Astrocyte of the hippocampus (primary cell): ENCODE measurements around the gene CAAP1.
"Not testable (repeated sequence)": the region's sequence is repeated elsewhere in the genome, so short reads cannot be mapped to it uniquely, and the experiment has no call there.

ENCODE experiments used
- DNase-seq: peaks from one replicate; pipeline ENCODE4 v3.0.0; 2011; ENCODE audit warnings: low read depth, low spot score

Gene CAAP1

DNA sequence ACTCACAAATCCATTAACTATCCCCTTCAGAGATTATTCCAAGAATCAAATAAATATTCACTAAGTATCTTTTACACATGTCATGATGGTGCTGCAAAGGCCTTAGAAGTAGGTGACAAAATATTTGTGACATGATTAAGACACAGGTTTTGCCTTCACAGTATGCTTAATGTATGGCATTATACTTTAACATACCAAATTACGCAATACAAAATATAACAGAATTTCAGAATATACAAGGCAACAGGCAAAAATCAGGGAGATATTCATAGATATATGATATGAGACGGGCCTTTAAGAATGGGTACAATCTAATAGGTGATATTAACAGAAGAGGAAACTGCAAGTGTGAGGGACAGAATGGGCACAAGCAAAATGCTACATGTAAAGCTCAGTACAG, 41.6 kb downstream of the CAAP1 start:
- no peak for DNase-seq

DNA sequence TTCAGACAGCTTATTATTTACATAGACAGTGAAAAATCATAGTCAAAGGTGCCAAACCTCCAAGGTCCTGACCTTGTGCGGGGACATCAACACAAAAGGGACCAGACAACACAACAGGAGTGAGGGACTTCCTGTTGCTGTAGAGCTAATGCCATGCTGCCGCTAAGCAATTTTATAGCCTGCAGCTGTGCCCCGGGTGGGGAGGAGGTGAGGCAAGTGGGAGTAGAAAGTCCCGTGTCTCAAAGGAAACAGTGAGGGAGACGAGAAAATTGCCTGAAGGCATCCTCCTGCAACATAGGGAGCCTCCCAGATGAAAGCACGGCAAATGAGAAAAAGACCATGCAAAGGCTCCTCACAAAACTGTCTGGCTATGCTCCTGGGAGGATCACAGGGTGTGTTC, 58.8 kb downstream of the CAAP1 start:
- no peak for DNase-seq

DNA sequence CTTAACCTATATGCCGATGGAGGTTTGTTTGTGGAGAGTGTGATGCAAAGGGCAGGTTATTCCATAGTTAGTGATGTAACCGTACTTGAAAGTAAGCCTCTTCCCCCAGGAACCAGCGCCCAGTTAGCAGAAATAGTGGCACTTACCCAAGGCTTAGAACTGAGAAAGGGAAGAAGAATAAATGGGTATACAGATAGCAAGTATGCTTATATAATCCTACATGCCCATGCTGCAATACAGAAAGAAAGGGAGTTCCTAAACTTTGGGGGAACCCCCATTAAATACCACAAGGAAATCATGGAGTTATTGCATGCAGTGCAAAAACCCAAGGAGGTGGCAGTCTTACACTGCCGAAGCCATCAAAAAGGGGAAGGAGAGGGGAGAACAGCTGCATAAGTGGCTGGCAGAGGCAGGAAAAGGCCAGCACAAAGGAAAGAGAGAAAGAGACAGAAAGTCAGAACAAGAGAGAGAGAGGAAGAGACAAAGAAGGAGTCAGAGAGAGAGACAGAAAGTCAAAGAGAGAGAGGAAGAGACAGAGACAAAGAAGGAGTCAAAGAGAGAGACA, 64.1 kb downstream of the CAAP1 start:
- not testable (repeated sequence) for DNase-seq

DNA sequence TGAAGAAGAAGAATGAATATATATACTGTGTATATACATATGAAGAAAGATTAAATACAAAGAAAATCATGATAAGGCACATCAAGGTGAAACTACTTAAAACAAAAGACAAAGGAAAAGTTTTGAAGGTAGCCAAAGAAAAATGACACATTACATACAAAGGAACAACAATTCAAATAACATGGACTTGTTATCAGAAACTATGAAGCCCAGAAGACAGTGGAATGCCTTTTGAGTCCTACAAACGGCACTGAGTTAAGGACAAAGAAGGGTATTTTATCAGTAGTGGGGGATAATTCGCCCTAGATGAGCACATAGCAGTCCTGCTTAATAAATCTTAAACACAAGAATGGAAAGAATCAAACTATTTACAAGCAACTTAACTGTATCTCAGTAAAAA, 77.8 kb downstream of the CAAP1 start:
- DNase-seq: no peak

DNA sequence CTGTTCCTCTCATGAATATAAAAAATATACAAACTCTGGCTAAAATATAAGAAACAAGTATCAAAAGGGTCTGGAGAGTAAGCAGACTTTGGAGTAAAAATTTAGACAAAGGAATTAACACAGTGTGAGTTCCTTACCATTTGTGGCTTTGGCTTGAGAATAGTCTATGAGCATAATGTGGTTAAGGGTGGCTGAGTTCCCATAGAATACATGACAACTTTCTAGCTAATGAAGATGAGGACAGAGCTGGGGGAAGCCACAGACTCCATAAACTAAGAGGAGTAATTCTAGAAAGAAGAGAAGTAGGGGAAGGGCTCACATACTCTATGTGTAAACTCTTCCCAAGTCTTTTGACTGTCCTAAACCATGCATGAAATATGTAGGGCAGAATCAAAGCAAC, 79.4 kb downstream of the CAAP1 start:
- peak; percentile 70 for DNase-seq

DNA sequence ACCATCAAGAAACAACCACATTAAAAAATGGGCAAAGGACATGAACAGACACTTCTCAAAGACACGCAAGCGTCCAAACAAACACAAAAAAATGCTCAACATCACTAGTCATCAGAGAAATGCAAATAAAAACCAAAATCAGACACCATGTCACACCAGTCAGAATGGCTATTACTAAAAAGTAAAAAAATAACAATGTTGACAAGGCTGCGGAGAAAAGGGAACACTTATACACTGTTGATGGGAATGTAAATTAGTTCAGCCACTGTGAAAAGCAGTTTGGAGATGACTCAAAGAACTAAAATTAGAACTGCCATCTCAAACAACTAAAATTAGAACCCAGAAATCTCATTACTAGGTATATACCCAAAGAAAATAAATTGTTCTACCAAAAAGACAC, 80.4 kb downstream of the CAAP1 start:
- DNase-seq: peak; percentile 5

DNA sequence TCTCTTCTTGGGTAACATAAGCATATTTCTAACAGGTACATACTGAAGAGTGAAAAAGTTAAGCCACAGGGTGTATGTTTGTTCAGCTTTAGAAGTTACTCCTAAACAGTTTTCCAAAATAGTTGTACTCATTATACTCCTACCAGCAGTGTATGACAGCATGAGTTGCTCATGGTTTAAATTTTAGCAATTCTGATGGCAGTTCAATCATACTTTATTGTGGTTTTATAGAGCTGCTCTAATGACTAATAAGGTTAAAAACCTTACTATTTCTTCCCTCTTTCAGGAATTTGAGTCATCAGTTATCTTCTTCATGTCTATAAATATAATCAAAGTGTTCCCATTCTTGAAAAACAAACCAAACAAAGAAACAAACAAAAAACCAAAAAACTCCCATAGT, 81.5 kb downstream of the CAAP1 start:
- DNase-seq: no peak

DNA sequence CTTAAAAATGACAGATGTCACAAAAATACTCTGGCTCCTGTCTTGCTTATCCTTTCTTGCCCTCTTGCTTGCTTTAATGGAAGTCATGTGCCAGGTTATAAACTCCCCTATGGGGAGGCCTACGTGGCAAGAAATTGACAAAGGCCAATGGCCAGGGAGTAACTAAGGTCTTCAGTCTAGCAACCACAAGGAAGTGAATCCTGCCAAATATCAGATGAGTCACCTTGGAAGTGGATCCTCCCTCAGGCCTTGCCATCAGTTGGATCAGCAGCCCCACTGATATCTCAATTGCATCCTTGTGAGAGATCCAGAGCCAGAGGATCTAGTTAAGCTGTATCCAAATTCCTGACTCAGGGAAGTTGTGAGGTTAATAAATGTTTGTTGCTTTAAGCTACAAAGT, 82.8 kb downstream of the CAAP1 start:
- peak; percentile 43 for DNase-seq

DNA sequence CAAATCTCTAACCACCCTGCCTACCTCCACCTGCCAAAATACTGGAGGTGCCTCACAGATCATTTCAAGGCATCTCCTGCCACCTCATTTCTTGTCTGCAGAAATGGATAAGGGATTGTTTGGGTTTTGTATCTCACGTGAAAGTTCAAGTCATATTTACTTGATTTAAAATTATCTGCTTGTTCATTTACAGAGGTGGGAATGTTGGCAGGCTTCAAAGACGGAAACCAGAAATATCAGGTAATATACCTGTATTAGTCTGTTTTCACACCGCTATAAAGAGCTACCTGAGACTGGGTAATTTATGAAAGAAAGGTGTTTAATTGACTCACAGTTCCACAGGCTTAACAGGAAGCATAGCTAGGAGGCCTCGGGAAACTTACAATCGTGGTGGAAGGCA, 85.4 kb downstream of the CAAP1 start:
- no peak for DNase-seq

DNA sequence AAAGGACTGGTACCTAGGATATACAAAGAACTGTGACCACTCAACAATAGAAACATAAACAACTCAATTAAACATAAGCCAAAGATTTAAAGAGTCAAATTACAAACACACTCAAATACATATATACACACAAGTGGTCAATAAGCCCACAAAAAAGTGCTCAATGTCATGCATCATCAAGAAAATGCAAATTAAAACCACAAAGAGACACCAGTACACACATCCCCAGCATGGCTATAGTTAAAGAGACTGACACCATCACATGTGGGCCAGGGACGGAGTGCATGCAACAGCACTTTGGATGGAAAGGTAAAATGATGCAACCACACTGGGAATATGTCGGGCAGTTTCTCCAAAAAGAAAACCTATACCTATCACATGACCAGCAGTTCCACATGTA, 89.7 kb downstream of the CAAP1 start:
- DNase-seq: no peak

DNA sequence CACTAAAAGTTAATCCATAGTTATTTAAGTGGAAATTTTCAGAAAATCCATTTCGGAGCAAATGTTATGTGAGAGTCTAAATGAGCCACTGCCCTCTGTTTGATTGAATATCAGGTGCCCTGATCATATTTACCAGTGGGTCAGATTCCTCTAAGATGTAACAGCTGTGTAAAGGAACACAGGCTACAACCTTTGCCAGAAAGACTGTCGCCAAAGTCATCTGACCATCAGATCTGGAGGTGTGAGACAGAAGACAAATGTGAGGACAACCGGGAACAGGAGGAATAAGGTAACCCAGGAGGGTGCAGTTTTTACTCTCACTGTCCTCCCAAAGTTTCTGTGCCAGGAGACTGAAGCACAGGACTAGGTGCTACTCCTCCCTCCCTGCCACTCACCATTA, 90.8 kb downstream of the CAAP1 start:
- no peak for DNase-seq

DNA sequence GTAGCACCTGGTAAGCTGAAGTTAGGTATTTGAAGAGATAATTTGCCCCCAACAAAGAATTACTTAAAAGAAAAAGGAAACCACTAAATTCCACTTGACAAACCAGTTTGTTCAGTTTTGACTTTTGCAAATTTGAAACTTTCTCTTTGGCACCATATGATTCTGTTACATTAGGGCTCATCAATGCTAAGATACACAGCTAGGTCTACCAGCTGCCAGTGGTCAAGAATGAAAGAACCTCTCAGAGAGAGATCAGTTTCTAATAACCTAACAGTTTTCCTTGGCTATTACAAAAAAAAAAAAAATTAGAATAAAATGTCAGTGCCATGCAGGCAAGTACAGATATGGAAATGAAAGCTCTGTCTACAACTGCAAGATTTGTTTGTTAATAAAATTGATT, 92.3 kb downstream of the CAAP1 start:
- no peak for DNase-seq

DNA sequence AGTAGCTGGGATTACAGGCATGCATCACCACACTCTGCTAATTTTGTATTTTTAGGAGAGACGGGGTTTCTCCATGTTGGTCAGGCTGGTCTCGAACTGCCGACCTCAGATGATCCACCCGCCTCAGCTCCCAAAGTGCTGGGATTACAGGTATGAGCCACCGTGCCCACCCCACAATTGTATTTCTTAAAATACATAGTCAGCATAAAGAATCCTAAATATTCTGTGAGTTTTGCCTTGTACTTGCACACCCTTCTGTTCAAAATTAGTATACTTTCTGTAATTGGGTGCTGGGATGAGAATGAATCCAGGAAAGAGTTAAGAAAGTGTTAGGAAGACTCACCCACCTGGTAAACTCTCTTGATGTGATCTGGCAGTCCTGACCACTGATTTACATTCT, 101.3 kb downstream of the CAAP1 start:
- no peak for DNase-seq
